ENCODE measurements around the gene HOXD4.

Gene HOXD4

GRCh38 chr2:176126929-176127773, 24.2 kb upstream of the HOXD4 start:
- peak; percentile 38 to 60 for DNase-seq (ENCODE audit: low read depth in 2 of 2)

DNA sequence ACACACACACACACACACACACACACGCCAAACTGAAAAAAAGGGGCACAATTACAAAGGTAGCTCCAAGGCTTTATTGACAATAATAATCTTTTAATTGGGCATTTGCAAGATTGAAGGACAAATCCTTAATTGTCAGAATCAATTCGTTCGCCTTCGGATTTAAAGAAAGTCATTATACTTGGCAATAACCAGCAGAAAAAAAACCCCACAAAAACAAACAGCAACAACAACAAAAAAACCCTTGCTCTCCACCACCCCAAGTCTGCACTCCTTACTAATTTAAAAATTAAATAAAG, 23.6 kb upstream of the HOXD4 start:
- DNase-seq (ENCODE audit: low read depth in 2 of 2) = no peak

DNA sequence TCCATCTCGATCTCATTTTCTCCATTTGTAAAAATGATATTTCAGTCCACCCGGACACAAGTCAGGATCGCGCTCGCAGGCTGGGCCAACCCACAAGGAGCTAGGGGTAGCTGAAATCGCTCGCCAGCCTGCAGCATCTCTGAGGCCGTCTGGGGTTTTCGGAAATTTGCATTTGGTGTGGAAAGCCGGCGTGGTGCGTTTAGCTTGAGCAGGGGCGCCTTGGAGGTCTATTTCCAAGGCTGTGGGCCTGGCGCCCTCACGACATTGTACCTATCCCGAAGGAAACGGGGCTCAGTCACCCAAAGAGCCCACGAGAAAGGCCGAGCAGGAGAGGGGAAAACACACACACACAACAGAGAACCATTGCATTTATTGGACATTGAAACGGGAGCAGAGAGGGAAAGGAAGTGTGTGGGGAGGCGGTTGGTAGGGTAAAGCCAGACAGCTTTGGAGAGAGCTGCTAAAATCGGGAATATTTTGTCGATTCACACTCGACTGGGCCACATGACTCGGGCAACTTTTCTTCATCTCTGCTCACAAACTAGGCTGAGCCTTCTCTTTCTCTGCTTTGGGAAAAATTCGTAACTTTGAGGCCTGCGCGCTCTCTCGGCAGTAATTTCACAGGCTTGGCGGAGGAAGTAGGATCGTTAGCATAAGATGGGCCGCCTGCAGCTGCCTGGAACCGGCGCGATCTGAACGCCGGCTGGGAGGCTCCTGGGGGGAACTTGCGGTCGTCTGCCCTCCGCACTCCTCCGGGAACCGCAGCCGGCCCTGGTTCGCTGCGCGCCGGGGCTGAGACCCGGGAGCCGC, 23.0 kb upstream of the HOXD4 start:
- no peak for DNase-seq (ENCODE audit: low read depth in 2 of 2)

GRCh38 chr2:176128982-176129796, 22.2 kb upstream of the HOXD4 start, which contains the start of gene HOXD8:
HOXD8 (plus strand) TSS chr2:176129705; CDS start chr2:176130367, 662 bp downstream.
- no peak for DNase-seq (ENCODE audit: low read depth in 2 of 2)

DNA sequence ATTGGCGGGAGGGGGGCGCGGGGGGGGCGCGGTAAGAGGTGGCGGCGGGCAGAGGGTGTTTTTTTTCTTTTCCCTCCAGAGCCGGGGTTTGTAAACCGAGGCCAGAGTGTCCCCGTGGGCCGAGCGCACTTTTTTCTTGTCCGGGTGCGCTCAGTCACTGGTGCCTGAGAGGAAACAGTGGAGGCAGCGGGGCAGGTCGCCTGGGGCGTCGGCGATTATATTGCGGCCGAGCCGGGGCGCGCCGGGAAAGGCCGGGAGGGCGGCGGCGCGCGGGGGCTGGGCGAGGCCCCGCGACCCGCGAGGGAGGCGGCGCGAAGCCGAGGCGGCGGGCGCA, 21.6 kb upstream of the HOXD4 start:
- no peak for DNase-seq (ENCODE audit: low read depth in 2 of 2)

GRCh38 chr2:176130147-176130956, 21.0 kb upstream of the HOXD4 start:
- no peak for DNase-seq (ENCODE audit: low read depth in 2 of 2)

- no peak for DNase-seq (ENCODE audit: low read depth in 2 of 2)
Observed at GRCh38 chr2:176130957-176131847, 20.1 kb upstream of the HOXD4 start.

- DNase-seq (ENCODE audit: low read depth in 2 of 2) = no peak
Observed at GRCh38 chr2:176131848-176132158, 19.5 kb upstream of the HOXD4 start.

DNA sequence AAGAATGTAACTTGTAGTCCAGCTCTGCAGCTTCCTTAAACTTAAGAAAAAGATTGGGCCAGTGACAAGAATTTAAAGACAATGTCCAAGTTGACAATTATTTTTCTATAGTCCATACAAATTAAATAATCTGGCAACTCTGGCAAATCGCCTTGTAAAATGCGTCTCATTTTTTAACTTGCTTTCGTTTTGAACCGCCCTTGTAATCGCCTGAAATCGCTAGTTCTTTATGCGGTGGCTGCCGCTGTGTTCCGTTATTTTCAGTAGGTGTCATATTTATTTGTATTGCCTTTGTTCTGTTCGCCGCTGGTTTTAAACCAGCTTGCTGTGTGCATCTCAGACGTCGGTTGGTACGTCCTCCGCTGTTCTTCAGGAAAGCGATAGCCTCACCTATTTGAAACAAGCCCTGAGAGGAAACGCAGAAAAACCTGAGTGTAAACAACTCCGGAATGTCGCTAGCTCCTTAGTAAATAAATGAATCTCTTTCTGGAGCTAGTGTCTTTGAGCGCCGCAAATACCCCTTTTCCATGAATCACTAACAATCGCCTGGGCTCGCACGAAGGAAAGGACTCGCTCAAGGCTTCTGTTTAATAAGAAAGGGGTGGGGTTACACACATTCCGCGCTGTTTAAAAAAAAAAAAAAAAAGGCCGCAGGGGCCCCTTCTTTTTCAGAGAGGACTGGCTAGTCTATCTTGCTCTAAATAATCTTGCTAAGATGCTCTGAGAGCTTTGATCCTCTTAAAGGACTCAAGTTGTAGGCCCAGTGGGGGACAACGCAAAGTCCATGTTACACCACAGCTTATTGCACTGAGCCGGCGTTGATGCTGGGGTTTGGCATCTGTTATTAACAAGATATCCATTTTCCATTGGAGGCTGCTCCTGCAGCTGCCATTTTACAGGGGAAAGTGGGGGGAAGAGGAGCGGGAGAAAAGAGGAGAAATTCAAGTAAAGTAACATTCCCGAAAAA, 18.9 kb upstream of the HOXD4 start:
- DNase-seq (ENCODE audit: low read depth in 2 of 2) = no peak

- DNase-seq (ENCODE audit: low read depth in 2 of 2) = no peak
Observed at GRCh38 chr2:176133389-176133788, 18.0 kb upstream of the HOXD4 start.

GRCh38 chr2:176134035-176134434, 17.3 kb upstream of the HOXD4 start:
- DNase-seq (ENCODE audit: low read depth in 2 of 2) = no peak

GRCh38 chr2:176135035-176135440, 16.3 kb upstream of the HOXD4 start:
- DNase-seq (ENCODE audit: low read depth in 2 of 2) = no peak

- no peak for DNase-seq (ENCODE audit: low read depth in 2 of 2)
Observed at GRCh38 chr2:176136374-176137251, 14.7 kb upstream of the HOXD4 start.

DNA sequence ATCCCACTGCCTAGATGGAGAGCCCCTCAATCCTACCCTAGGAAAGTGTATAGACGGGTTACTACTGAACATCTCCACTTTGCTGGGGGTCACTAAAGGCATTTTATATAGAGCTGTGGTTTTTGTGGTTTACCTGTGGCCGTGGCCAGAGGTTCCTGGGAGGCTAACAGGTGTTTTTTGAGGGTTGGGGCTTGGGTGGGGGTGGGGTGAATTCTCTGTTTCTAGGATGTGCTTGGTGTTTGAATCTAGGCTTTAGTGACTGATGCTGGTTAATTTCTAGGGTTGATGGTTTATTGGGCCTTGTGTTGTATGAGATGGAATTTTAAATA, 14.1 kb upstream of the HOXD4 start:
- DNase-seq (ENCODE audit: low read depth in 2 of 2) = no peak

DNA sequence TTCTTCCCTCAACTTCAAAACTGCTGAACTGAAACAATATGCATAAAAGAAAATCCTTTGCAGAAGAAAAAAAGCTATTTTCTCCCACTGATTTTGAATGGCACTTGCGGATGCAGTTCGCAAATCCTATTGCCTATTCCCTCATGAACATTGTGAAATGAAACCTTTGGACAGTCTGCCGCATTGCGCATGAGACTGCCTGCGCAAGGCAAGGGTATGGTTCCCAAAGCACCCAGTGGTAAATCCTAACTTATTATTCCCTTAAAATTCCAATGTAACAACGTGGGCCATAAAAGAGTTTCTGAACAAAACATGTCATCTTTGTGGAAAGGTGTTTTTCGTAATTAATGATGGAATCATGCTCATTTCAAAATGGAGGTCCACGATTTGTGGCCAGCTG, 13.4 kb upstream of the HOXD4 start:
- no peak for DNase-seq (ENCODE audit: low read depth in 2 of 2)

DNA sequence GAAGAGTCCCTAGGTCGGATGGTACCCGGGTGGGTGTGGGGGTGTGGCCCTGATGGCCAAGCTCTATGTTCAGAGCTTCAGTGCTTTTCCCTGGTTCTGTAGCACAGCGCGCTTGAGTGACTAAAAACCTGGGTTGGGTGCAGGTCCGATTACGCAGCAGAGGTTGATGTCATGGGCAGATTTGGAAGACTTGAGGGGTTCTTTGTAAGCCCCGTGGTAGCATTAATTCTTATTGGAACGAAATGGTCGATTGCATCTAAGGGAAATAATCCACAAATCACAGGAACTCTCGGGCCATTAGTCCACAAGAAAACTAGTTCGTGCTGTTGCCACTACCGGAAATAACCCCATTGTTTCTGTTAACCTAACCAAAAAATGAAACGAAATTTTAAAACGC, 12.8 kb upstream of the HOXD4 start:
- DNase-seq (ENCODE audit: low read depth in 2 of 2) = no peak

GRCh38 chr2:176138923-176139660, 12.3 kb upstream of the HOXD4 start:
- no peak for DNase-seq (ENCODE audit: low read depth in 2 of 2)

Data from stimulated activated CD4-positive, alpha-beta T cell treated with anti-CD3 and anti-CD28 coated beads, Interleukin-12 subunit alpha, Interleukin-12 subunit beta, amount 100 ng/mL, for 24 hours (primary cell).